DND-41 (cell line): ENCODE results near the gene RGS5.

Experiments used
- ATAC-seq: fragments of 200-7000 bp; cut with Tn5 transposase; 3 replicates; pipeline ENCODE4 v1.9.1; 2021; ENCODE audit warnings: low read depth; ENCODE audit not compliant: insufficient read depth
- DNase-seq: peaks from one replicate; pipeline ENCODE4 v3.0.0-alpha.2; 2020
- H2AFZ ChIP-seq: 2 replicates; pipeline ENCODE4 v1.6.0; 2012; ENCODE audit warnings: low read depth, low read length
- H3K27ac ChIP-seq: 2 replicates; pipeline ENCODE4 v1.5.1; 2012; ENCODE audit warnings: low read length, inconsistent platforms
- H3K27me3 ChIP-seq: fragments of 200-600 bp; sonication (generic); 2 replicates; pipeline ENCODE4 v1.6.0; 2012; ENCODE audit warnings: low read length, mild to moderate bottlenecking, inconsistent platforms; ENCODE audit not compliant: insufficient read depth, poor library complexity
- H3K36me3 ChIP-seq: 2 replicates; pipeline ENCODE4 v1.5.1; 2012; ENCODE audit warnings: low read length, inconsistent platforms; ENCODE audit not compliant: insufficient read depth
- H3K4me1 ChIP-seq: 2 replicates; pipeline ENCODE4 v1.5.1; 2012; ENCODE audit warnings: mild to moderate bottlenecking, low read length; ENCODE audit not compliant: insufficient read depth
- H3K4me2 ChIP-seq: 2 replicates; pipeline ENCODE4 v1.6.0; 2012; ENCODE audit warnings: mild to moderate bottlenecking, moderate library complexity, low read length, inconsistent platforms; ENCODE audit not compliant: insufficient read depth
- H3K4me3 ChIP-seq, 2 experiments: fragments of 200-600 bp in 1 of 2; shearing (Covaris generic) in 1 of 2; 2 replicates each; pipeline ENCODE4 v1.5.1; 2012 to 2016; ENCODE audit warnings: inconsistent platforms in 2 of 2, low read length in 2 of 2, mild to moderate bottlenecking in 2 of 2, low read depth in 1 of 2, moderate library complexity in 1 of 2
- H3K79me2 ChIP-seq: 2 replicates; pipeline ENCODE4 v1.6.0; 2012; ENCODE audit warnings: low read length, inconsistent platforms; ENCODE audit not compliant: insufficient read depth
- H3K9ac ChIP-seq: 2 replicates; pipeline ENCODE4 v1.6.0; 2012; ENCODE audit warnings: low read depth, mild to moderate bottlenecking, inconsistent platforms, low read length, moderate library complexity
- H3K9me3 ChIP-seq: 2 replicates; pipeline ENCODE4 v1.5.1; 2012; ENCODE audit warnings: low read length, moderate library complexity, mild to moderate bottlenecking, inconsistent platforms; ENCODE audit not compliant: insufficient read depth, severe bottlenecking
- H4K20me1 ChIP-seq: 2 replicates; pipeline ENCODE4 v1.6.0; 2012; ENCODE audit warnings: low read length; ENCODE audit not compliant: insufficient read depth
- EZH2 ChIP-seq: IDR thresholded peaks from 3 replicates; pipeline ENCODE4 v1.6.1; 2012; ENCODE audit warnings: borderline replicate concordance, low read depth, mild to moderate bottlenecking, moderate library complexity, low read length, inconsistent platforms; ENCODE audit not compliant: severe bottlenecking
- TF ChIP-seq, protein P1 (sequence below): IDR thresholded peaks from 2 replicates; pipeline ENCODE4 v1.5.1; 2012; ENCODE audit warnings: borderline replicate concordance, low read length, moderate library complexity, mild to moderate bottlenecking; ENCODE audit not compliant: poor library complexity, severe bottlenecking; ENCODE audit errors: extremely low read depth

RGS5 gene

DNA sequence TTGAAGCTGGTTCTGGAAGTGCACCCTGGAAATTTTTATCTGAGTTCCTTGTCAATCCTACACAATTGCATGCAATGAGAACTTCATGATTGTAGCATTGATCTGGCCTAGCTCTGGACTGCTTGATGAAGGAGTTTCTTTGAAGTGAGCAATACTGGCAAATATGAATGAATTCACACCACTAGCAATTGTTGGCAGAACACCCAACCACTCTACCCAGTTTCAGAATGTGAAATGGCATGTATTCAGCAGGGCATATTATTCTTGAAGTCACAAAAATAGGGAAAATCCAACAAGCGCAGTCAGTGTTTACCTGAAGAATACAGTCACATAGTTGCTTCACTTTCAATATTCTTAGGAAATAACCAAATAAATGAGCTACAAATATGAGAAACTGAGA lies 57.3 kb downstream of the RGS5 start:
- ATAC-seq (no peak), DNase-seq (no peak)
- no peak overlapping the region for H3K27ac ChIP-seq
- no peaks in the 10 kb centered on the region for H3K79me2 ChIP-seq
- no peaks in the 10 kb centered on the region for H3K9me3 ChIP-seq
- no peak for TF ChIP-seq EZH2
- TF ChIP-seq, protein P1, sequence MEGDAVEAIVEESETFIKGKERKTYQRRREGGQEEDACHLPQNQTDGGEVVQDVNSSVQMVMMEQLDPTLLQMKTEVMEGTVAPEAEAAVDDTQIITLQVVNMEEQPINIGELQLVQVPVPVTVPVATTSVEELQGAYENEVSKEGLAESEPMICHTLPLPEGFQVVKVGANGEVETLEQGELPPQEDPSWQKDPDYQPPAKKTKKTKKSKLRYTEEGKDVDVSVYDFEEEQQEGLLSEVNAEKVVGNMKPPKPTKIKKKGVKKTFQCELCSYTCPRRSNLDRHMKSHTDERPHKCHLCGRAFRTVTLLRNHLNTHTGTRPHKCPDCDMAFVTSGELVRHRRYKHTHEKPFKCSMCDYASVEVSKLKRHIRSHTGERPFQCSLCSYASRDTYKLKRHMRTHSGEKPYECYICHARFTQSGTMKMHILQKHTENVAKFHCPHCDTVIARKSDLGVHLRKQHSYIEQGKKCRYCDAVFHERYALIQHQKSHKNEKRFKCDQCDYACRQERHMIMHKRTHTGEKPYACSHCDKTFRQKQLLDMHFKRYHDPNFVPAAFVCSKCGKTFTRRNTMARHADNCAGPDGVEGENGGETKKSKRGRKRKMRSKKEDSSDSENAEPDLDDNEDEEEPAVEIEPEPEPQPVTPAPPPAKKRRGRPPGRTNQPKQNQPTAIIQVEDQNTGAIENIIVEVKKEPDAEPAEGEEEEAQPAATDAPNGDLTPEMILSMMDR, result no peak
- H3K36me3 ChIP-seq, result no peaks in the 10 kb centered on the region
- H3K4me3 ChIP-seq, result no peak overlapping the region
- H3K4me1 ChIP-seq, result no peaks in the 10 kb centered on the region
- H4K20me1 ChIP-seq, result no peaks in the 10 kb centered on the region
- no peaks in the 10 kb centered on the region for H3K27me3 ChIP-seq
- no peak overlapping the region for H3K4me2 ChIP-seq
- no peak overlapping the region for H3K9ac ChIP-seq
- no peak overlapping the region for H2AFZ ChIP-seq

GRCh38 chr1:163144418-163144817 lies 58.3 kb downstream of the RGS5 start:
- H3K27me3 ChIP-seq, result no peaks in the 10 kb centered on the region
- no peak overlapping the region for H3K27ac ChIP-seq
- no peaks in the 10 kb centered on the region for H3K36me3 ChIP-seq
- H3K79me2 ChIP-seq, result no peaks in the 10 kb centered on the region
- H3K4me3 ChIP-seq, result no peak overlapping the region
- H3K4me2 ChIP-seq, result no peak overlapping the region
- H4K20me1 ChIP-seq, result no peaks in the 10 kb centered on the region
- H3K9me3 ChIP-seq, result no peaks in the 10 kb centered on the region
- no peak overlapping the region for H2AFZ ChIP-seq
- DNase-seq (no peak), ATAC-seq (no peak)
- TF ChIP-seq, protein P1, result no peak
- TF ChIP-seq EZH2, result no peak
- H3K4me1 ChIP-seq, result no peaks in the 10 kb centered on the region
- no peak overlapping the region for H3K9ac ChIP-seq

DNA sequence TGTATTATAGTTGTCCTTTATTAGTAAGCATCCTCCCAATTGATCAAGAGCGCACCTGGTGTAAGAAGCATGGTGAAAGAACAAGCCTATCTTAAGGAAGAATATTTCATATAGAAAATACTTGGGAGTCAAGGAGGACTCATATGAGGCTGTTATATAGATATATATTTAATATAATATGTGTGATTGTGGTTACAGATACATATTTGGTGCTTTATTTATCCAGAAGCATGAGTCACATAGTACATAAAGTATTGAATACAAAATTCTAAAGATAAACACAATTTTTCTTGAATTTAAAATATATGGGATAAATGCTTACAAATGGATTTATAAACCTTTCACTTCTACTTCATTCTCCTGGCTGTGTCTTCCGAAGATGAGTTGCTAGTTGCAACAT lies 60.6 kb downstream of the RGS5 start:
- no peaks in the 10 kb centered on the region for H3K79me2 ChIP-seq
- H3K27me3 ChIP-seq, result no peaks in the 10 kb centered on the region
- H2AFZ ChIP-seq, result no peak overlapping the region
- H3K4me3 ChIP-seq, result no peak overlapping the region
- no peak for TF ChIP-seq EZH2
- TF ChIP-seq, protein P1, result no peak
- no peak overlapping the region for H3K4me2 ChIP-seq
- H3K9ac ChIP-seq, result no peak overlapping the region
- no peaks in the 10 kb centered on the region for H3K4me1 ChIP-seq
- DNase-seq (no peak), ATAC-seq (no peak)
- H4K20me1 ChIP-seq, result no peaks in the 10 kb centered on the region
- no peak overlapping the region for H3K27ac ChIP-seq
- H3K9me3 ChIP-seq, result no peaks in the 10 kb centered on the region
- no peaks in the 10 kb centered on the region for H3K36me3 ChIP-seq

GRCh38 chr1:163141556-163141955 lies 61.2 kb downstream of the RGS5 start:
- H3K9ac ChIP-seq, result no peak overlapping the region
- H4K20me1 ChIP-seq, result no peaks in the 10 kb centered on the region
- no peak overlapping the region for H3K27ac ChIP-seq
- no peaks in the 10 kb centered on the region for H3K4me1 ChIP-seq
- no peaks in the 10 kb centered on the region for H3K36me3 ChIP-seq
- no peaks in the 10 kb centered on the region for H3K79me2 ChIP-seq
- H2AFZ ChIP-seq, result no peak overlapping the region
- H3K27me3 ChIP-seq, result no peaks in the 10 kb centered on the region
- DNase-seq (no peak), ATAC-seq (no peak)
- no peak overlapping the region for H3K4me3 ChIP-seq
- TF ChIP-seq, protein P1, result no peak
- no peak for TF ChIP-seq EZH2
- no peak overlapping the region for H3K4me2 ChIP-seq
- H3K9me3 ChIP-seq, result no peaks in the 10 kb centered on the region
